Measurements from ENCODE around the gene HIVEP2.

HIVEP2 gene

DNA sequence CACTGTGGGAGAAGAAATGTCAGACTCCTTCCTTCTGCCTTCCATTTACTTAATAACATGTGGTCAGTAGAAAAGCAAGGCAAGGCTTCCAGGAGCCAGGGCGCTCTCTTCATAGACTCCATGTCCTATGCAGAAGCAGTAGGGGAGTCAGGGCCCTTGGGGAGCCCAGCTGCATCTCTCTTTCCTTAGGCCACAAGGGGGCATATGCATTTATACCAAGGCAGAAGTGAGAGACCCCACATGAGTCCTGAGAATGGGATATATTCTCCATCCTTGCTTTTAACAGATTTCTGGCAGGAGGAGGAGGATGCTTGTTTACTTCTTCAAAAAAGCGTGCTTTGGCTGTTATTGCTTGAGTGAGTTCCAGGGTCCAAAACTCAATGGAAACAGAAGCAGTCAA lies 198.5 kb downstream of the HIVEP2 start:
- Histone ChIP-seq H3K36me3 (ENCODE audit: insufficient read depth, insufficient read length, low read length) (no peaks in the 10 kb centered on the region), H3K27me3 (ENCODE audit: insufficient read depth, insufficient read length) (no peaks in the 10 kb centered on the region), H3K9ac (ENCODE audit: insufficient read length, low read depth) (no peak overlapping the region), H3K4me3 (ENCODE audit: insufficient read length, low read depth) (no peak overlapping the region), H3K9me3 (ENCODE audit: insufficient read depth, low read length) (no peaks in the 10 kb centered on the region), H3K4me1 (ENCODE audit: insufficient read depth, insufficient read length) (no peaks in the 10 kb centered on the region)
- DNase-seq (ENCODE audit: low read depth, low spot score), result no peak
- TF ChIP-seq SUZ12 (IDR thresholded peaks at IDR 0.05; ENCODE audit: extremely low read depth, insufficient read depth, insufficient read length), result no peak
- TF ChIP-seq ZNF274 (IDR thresholded peaks at IDR 0.05; ENCODE audit: low read depth, low read length), result no peak
- no peak for TF ChIP-seq YY1 (IDR thresholded peaks at IDR 0.05; ENCODE audit: insufficient read depth, insufficient read length)

DNA sequence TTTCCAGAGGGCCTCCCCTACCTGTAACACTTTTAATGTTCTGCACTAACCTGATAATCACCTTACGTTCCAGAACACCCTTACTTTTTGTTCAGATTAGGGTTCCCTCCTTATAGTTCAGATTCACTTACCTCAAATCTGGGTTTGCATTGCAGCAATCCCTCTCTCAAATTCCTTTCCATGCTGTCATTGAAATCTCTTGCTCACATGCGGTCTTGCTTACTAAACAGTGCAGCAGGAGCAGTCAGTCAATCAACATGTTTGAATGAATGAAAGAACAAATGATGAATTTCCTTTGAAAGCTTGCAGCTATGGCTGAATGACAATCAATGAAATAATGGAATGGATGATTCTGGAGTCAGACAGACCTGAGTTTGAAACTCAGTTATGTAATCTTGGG lies 200.1 kb downstream of the HIVEP2 start:
- H3K9ac ChIP-seq (ENCODE audit: insufficient read length, low read depth), result no peak overlapping the region
- no peaks in the 10 kb centered on the region for H3K27me3 ChIP-seq (ENCODE audit: insufficient read depth, insufficient read length)
- H3K4me3 ChIP-seq (ENCODE audit: insufficient read length, low read depth), result no peak overlapping the region
- TF ChIP-seq YY1 (IDR thresholded peaks at IDR 0.05; ENCODE audit: insufficient read depth, insufficient read length), result no peak
- no peak for TF ChIP-seq ZNF274 (IDR thresholded peaks at IDR 0.05; ENCODE audit: low read depth, low read length)
- no peaks in the 10 kb centered on the region for H3K36me3 ChIP-seq (ENCODE audit: insufficient read depth, insufficient read length, low read length)
- H3K9me3 ChIP-seq (ENCODE audit: insufficient read depth, low read length), result no peaks in the 10 kb centered on the region
- DNase-seq (ENCODE audit: low read depth, low spot score), result no peak
- no peaks in the 10 kb centered on the region for H3K4me1 ChIP-seq (ENCODE audit: insufficient read depth, insufficient read length)

DNA sequence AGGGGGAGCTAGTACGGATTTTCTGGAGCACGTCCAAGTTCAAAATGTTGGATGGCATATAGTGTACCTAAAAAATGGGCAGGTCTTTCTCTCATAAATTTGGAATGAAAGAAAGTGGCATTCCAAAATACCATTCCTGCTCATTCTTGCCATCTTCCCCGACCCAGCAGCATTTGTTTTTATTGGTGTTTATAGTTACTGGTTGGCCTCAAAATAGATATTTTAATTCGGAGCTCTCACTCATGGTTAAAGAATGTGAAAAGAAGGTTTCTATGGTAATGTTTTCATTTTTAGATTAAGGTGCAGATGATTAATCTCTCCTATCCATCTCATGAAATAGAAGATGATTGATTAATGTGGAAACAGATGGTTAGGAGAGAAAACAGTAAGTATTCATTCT lies 204.5 kb downstream of the HIVEP2 start:
- Histone ChIP-seq H3K36me3 (ENCODE audit: insufficient read depth, insufficient read length, low read length) (no peaks in the 10 kb centered on the region), H3K9me3 (ENCODE audit: insufficient read depth, low read length) (no peaks in the 10 kb centered on the region), H3K4me3 (ENCODE audit: insufficient read length, low read depth) (no peak overlapping the region), H3K4me1 (ENCODE audit: insufficient read depth, insufficient read length) (no peaks in the 10 kb centered on the region), H3K9ac (ENCODE audit: insufficient read length, low read depth) (no peak overlapping the region), H3K27me3 (ENCODE audit: insufficient read depth, insufficient read length) (no peaks in the 10 kb centered on the region)
- no peak for TF ChIP-seq ZNF274 (IDR thresholded peaks at IDR 0.05; ENCODE audit: low read depth, low read length)
- TF ChIP-seq SUZ12 (IDR thresholded peaks at IDR 0.05; ENCODE audit: extremely low read depth, insufficient read depth, insufficient read length), result no peak
- TF ChIP-seq YY1 (IDR thresholded peaks at IDR 0.05; ENCODE audit: insufficient read depth, insufficient read length), result no peak
- DNase-seq (ENCODE audit: low read depth, low spot score), result no peak

DNA sequence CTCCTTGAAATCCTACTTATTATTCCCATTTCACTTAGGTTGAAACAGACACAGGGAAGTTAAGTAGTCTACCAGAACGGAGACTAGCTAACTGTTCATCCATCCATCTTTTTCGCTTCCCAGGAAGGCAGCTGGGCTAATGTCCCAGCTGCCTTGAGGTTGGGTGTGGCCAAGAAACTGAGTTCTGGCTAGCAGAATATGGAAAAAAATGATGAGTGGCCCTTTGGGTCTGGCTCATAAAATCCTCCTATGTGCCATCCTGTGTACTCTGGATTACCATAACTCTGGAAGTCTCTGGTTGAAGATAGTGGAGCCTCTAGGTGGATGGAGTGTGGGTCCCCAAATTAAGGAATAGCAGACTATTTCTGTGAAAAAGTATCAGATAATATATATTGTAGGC lies 206.2 kb downstream of the HIVEP2 start:
- Histone ChIP-seq H3K4me1 (ENCODE audit: insufficient read depth, insufficient read length) (no peaks in the 10 kb centered on the region), H3K27me3 (ENCODE audit: insufficient read depth, insufficient read length) (no peaks in the 10 kb centered on the region), H3K4me3 (ENCODE audit: insufficient read length, low read depth) (no peak overlapping the region), H3K9me3 (ENCODE audit: insufficient read depth, low read length) (no peaks in the 10 kb centered on the region), H3K9ac (ENCODE audit: insufficient read length, low read depth) (no peak overlapping the region), H3K36me3 (ENCODE audit: insufficient read depth, insufficient read length, low read length) (no peaks in the 10 kb centered on the region)
- no peak for DNase-seq (ENCODE audit: low read depth, low spot score)
- TF ChIP-seq YY1 (IDR thresholded peaks at IDR 0.05; ENCODE audit: insufficient read depth, insufficient read length), result no peak
- no peak for TF ChIP-seq ZNF274 (IDR thresholded peaks at IDR 0.05; ENCODE audit: low read depth, low read length)
- no peak for TF ChIP-seq SUZ12 (IDR thresholded peaks at IDR 0.05; ENCODE audit: extremely low read depth, insufficient read depth, insufficient read length)

DNA sequence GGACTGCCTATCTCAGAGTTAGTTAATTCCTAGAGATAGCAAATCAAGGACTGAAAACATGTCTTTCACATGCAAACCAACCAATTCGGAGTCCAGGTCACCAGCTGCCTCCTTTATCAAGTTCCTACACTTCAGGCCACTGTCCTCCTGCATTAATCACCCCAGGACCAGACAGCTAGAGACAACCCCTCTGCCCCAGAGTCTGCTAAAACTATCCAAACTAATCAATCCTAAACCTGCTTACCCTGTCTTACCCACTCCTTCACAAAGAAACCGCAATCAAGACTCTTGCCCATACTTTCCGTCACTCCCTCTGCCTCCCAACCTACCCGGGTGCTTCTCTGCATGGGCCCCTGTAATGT lies 207.0 kb downstream of the HIVEP2 start:
- DNase-seq (ENCODE audit: low read depth, low spot score), result no peak
- Histone ChIP-seq H3K36me3 (ENCODE audit: insufficient read depth, insufficient read length, low read length) (no peaks in the 10 kb centered on the region), H3K4me3 (ENCODE audit: insufficient read length, low read depth) (no peak overlapping the region), H3K27me3 (ENCODE audit: insufficient read depth, insufficient read length) (no peaks in the 10 kb centered on the region), H3K4me1 (ENCODE audit: insufficient read depth, insufficient read length) (no peaks in the 10 kb centered on the region), H3K9ac (ENCODE audit: insufficient read length, low read depth) (no peak overlapping the region), H3K9me3 (ENCODE audit: insufficient read depth, low read length) (no peaks in the 10 kb centered on the region)
- no peak for TF ChIP-seq YY1 (IDR thresholded peaks at IDR 0.05; ENCODE audit: insufficient read depth, insufficient read length)
- TF ChIP-seq SUZ12 (IDR thresholded peaks at IDR 0.05; ENCODE audit: extremely low read depth, insufficient read depth, insufficient read length), result no peak
- TF ChIP-seq ZNF274 (IDR thresholded peaks at IDR 0.05; ENCODE audit: low read depth, low read length), result no peak

DNA sequence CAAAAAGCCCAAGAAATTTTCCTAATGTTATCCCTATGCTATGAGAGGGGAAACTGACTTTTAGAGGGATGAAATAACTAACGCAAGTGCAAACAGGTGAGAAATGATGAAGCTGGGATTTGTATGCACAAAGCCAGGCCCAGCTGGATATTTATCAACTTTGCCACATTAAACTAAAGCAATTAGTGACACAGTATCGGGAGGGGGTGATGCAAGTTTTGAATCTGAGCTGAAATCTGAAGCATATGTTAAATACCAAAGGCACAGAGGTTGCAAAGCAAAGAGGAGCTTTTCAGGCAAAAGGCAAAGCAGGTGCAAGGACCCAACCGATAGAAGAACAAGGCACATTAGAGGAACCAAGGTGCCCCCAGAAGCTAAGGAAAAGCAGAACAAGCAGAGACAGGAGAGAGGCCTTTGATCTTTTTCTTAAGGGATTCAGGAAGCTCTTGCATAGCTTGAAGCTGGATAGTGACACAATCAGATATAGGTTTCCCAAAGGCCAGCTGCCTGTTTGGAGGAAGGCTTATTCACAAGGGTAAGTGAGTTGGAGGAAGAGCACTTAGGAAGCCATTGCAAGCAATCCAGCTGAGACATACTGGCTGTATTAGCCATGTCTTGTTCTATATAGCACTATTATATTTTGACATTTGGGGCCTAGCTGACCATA lies 207.5 kb downstream of the HIVEP2 start:
- no peak for DNase-seq (ENCODE audit: low read depth, low spot score)
- no peak for TF ChIP-seq SUZ12 (IDR thresholded peaks at IDR 0.05; ENCODE audit: extremely low read depth, insufficient read depth, insufficient read length)
- no peak for TF ChIP-seq ZNF274 (IDR thresholded peaks at IDR 0.05; ENCODE audit: low read depth, low read length)
- no peak for TF ChIP-seq YY1 (IDR thresholded peaks at IDR 0.05; ENCODE audit: insufficient read depth, insufficient read length)

DNA sequence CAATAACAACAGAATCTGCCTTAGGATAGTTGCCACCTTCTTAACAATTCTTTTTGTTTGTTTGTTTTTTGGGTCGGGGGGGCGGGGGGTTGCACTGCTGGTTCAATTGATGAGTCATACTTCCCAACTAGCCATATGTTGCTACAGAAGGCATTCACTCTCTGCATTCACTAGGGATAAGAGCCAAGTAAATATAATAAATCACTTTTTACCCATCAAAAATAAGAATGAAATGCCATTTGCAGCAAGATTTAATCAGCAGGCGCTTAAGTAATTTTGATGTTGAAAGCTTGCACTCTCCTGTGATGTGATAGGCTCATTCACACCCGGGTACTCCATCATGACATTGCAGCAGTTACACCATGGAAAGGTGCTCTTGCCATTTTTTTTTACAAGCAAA lies 209.8 kb downstream of the HIVEP2 start:
- no peak for DNase-seq (ENCODE audit: low read depth, low spot score)
- no peak for TF ChIP-seq SUZ12 (IDR thresholded peaks at IDR 0.05; ENCODE audit: extremely low read depth, insufficient read depth, insufficient read length)

More for the DNA sequence above, 207.5 kb downstream of the HIVEP2 start:
- Histone ChIP-seq H3K9me3 (ENCODE audit: insufficient read depth, low read length) (no peaks in the 10 kb centered on the region), H3K9ac (ENCODE audit: insufficient read length, low read depth) (no peak overlapping the region), H3K36me3 (ENCODE audit: insufficient read depth, insufficient read length, low read length) (no peaks in the 10 kb centered on the region), H3K27me3 (ENCODE audit: insufficient read depth, insufficient read length) (no peaks in the 10 kb centered on the region), H3K4me1 (ENCODE audit: insufficient read depth, insufficient read length) (no peaks in the 10 kb centered on the region), H3K4me3 (ENCODE audit: insufficient read length, low read depth) (no peak overlapping the region)

More for the DNA sequence above, 209.8 kb downstream of the HIVEP2 start:
- Histone ChIP-seq H3K27me3 (ENCODE audit: insufficient read depth, insufficient read length) (no peaks in the 10 kb centered on the region), H3K9ac (ENCODE audit: insufficient read length, low read depth) (no peak overlapping the region), H3K4me3 (ENCODE audit: insufficient read length, low read depth) (no peak overlapping the region), H3K4me1 (ENCODE audit: insufficient read depth, insufficient read length) (no peaks in the 10 kb centered on the region), H3K36me3 (ENCODE audit: insufficient read depth, insufficient read length, low read length) (no peaks in the 10 kb centered on the region), H3K9me3 (ENCODE audit: insufficient read depth, low read length) (no peaks in the 10 kb centered on the region)
